ENCODE results near the gene POLDIP3. TPM values are rescaled to one million over a fixed set of nuclear protein-coding genes. Genes with fewer than 3 reads are reported as not detected.
"Not testable (repeated sequence)": the region's sequence is repeated elsewhere in the genome, so short reads cannot be mapped to it uniquely, and the experiment has no call there.

The POLDIP3 gene
- polyA plus RNA-seq, 3 donors: 110 to 117 (median 117) TPM

DNA sequence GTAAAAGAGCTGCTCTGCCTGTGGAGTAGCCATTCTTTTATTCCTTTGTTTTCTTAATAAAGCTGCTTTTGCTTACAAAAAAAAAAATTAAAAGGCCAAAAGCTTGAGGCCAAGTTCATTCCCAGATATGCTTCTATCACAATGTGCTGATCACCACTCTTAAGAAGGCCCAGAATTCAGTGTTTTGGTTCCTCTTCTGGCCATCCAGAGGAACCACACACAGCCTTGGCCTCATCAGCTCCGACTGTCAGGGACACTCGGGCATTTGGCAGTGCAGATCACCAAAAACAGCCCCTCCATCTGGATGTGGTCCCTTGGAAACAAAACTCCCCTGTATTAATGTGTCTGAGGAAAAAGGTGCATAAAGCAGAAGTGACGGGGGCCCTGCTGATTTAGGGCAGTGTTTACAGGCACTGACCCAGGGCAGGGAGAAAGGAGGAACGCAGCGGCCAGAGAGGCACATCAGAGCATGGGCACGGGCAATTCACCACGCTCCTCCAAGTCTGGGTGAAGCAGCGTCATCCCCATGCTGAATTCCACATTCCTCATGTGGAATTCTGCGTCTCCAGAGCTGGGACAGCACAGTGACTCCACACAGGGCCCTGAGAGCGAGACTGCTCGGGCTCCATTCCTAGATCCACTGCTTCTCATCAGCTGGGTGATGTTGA lies 17.7 kb downstream of the POLDIP3 start:
- DNase-seq: no peak

DNA sequence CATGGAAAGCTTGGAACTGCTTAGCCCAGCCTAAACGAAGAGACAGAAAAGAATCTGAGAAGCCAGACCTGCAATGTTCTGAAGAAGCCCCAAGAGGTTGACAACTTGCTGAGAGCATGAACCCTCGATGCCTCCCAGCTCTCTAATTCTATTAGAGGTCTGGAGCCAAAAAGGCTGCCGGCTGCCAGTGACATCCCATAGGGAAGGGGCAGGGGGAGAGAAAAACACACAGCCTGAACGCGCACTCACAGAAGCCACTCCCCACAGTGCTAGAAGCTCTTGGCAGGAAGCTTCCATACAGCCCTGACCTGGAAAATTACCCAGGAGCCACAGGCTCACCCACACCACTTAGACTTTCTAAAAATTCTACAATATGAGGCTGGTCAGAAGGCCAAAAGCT lies 18.3 kb downstream of the POLDIP3 start:
- no peak for DNase-seq

DNA sequence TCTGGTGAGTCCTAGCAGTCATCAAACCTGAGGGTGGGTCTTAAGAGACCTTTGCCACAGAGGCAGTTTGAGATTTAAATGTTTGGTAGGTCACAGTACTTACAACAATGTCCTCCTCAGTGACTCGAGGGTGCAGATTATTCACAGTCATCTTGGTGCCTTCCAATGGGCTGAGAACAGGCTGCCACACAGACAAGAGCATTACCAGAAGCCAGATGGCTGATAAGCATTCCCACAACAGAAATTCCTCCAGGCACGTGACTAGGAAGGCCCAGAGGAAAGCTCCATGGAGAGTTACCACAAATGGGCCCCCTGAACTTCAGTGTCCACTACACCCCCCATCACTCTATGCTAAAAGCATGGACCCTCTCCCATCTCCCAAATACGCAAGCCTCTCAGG lies 19.2 kb downstream of the POLDIP3 start:
- no peak for DNase-seq

- DNase-seq: no peak
These were observed 22.7 kb downstream of the POLDIP3 start for GRCh38 chr22:42591987-42592386.

DNA sequence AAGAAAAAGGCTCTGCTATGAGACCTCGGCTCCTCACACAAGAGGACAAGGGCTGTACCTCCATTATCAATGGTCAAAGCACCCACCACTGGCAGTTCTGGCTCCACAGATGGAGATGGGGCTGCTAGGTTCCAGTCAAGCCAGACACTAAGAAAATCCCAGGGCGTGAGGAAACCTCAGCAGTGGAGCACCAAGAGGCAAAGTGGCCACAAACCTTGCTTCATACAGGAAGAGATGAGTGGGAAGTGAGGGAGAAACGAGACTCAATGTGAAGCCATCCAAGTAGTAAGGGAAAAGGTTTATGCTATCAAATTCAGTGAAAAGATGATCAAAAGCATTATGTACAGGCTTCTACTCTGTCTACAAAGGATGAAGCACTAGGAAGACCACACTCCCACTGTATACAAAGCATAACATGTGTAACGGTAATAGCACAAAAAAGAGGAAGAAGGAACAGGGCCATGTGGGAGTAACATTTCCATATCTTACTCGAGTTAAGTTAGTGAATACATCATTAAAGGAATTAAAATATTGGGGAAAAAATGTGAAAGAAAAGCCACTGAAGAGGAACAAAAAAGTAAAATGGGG lies 27.0 kb downstream of the POLDIP3 start:
- DNase-seq: no peak

DNA sequence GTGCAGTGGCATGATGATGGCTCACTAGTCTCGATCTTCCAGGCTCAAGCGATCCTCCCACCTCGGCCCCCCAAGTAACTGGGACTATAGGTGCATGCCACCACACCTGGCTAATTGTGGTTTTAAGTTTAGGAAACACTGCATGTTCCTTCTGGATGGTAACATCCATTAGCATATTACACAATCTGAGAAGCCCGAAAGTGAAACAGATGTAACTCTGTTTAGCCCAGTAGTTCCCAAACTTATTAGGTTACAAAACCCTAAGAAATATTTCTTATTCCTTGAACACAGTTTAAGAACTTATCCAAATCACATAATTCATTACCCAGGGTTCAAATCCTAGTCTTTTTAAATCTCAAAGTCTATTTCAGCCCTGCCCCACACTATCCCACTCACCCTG lies 28.3 kb downstream of the POLDIP3 start:
- DNase-seq: no peak

DNA sequence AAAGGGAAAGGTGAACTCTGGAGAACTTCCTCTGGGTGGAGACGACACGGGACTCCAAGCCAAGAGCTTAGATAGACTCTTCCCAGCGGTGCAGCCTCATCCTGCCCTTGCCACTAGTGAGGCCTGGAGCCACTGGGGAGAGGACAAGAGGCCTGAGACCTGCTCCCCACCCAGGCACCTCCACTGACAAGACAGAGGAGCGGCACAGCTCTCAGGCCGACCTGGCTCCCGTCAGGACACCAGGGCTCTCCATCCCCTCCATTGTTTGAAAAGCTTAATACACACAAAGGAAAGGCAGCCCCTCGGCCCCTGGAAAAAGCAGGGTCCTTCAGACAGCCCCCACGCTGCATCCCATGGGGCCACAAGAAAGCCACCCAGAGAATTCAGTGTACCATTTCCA lies 29.6 kb downstream of the POLDIP3 start:
- DNase-seq: no peak

- DNase-seq: no peak
These were observed 30.2 kb downstream of the POLDIP3 start for GRCh38 chr22:42584364-42584940.

GRCh38 chr22:42582987-42583386 lies 31.7 kb downstream of the POLDIP3 start:
- no peak for DNase-seq

GRCh38 chr22:42581762-42582716 lies 32.6 kb downstream of the POLDIP3 start:
- DNase-seq: peak; percentile 81

DNA sequence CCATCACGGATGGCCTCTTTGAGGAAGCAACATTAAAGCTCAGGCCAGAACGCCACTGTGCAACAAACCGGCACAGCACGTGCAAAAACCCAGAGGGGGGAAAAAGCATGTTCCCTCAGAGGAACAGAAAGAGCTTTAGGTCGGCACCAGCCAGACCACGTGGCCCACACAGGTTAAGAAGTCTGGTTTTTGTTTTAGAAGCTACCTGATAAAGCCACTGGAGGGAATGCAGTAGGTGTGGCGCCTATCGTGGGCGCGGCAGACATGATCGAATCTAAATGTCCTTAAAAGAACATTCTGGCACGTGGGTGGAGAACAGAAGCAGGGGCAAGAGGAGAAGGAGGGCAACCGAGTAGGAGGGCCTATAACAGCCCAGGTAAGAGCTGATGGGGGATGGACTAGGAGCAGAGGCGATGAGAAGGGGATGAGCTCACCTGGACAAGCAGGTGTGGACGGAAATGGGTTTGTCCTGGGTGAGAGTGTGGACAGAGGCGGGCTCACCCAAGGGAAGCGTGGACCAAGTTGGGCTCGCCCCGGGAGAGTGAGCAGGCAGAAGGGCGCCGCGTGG lies 33.4 kb downstream of the POLDIP3 start:
- DNase-seq: not testable (repeated sequence)

GRCh38 chr22:42580040-42580439 lies 34.6 kb downstream of the POLDIP3 start:
- not testable (repeated sequence) for DNase-seq

DNA sequence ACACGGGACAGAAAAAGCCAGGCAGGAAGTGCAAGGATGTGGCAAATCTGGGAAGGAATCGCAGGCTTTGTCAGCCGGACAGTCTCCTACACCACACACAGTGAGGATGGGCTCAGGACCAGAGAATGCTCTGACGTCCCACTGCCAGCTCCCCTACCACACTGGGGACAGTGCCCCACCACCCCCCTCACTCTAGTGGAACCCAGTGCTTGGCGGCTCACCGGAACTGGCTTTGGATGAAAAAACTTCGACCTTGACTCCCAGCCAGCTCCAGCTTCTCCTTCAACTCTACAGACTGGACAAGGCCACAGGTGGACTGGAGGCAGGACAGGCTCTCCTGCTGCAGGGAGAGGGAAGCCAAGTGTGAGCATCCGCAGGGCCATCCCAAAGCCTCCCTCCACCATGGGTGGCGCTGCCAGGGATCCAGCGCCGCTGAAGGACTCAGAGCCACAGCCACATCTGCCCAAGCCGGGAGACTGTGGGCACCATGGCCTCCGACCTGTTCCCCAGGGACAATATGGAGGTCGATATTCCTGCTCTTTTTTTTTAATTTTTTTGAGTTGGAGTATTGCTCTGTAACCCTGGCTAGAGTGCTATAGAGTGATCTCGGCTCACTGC lies 37.0 kb downstream of the POLDIP3 start:
- DNase-seq: no peak

DNA sequence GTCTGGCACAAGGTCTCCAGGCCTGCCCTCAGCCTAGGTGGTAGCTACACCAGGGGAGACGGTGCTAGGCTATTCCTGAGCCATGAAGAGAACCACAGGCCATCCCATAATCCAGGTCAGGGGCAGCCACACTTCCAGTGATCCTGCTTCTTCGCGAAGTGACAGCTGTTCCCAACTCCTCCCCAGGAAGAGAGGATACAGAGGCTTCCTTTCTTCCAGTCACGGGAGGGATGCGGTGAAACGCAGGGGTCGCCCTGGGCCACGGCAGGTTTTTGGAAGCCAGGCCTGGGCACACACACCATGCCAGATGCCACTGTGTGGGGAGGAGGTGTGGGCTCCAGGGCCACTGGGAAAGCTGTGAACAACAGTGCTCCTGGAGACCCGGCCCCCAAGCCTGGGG lies 37.5 kb downstream of the POLDIP3 start:
- not testable (repeated sequence) for DNase-seq

GRCh38 chr22:42575996-42576574 lies 38.6 kb downstream of the POLDIP3 start:
- not testable (repeated sequence) for DNase-seq

DNA sequence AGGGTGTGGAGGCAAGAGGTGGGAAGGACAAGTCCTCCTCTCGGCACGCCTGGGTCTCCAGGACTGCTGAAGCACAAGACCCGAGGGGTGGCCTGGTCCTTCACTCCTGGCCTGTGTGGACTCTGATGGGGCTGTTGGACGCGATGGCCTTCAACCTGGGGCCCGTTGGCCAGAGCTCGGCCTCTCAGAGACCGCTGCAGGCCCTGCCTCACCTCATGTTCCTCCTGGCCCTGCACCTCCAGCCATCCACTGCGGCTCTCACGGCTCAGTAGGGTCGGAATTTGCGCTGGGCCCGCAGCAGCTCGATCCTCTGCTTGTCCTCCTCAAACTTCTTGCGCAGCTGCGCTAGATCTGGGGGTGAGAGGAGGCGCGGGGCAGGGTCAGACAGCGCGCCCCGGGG lies 40.2 kb downstream of the POLDIP3 start:
- DNase-seq: not testable (repeated sequence)

- DNase-seq: not testable (repeated sequence)
These were observed 40.6 kb downstream of the POLDIP3 start for GRCh38 chr22:42574046-42574445.

DNA sequence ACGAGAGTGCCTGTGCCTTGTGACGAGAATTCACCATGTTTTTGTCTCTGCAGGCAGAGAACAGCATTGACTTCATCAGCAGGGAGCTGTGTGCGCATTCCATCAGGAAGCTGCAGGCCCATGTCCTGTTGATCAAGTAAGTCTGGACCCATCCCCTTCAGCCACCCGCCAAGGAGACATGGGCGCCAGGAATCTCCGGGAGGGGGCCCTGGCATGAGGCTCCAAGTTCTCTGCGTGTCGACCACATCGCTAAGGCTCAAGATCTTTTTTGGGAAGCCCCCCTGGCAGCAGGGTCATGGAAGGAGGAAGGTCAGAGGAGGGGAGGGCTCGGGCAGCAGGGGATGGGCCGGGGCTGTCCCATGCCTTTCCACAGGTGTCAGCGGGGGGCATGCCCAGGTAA lies 43.6 kb downstream of the POLDIP3 start:
- not testable (repeated sequence) for DNase-seq

GRCh38 chr22:42570580-42570979 lies 44.1 kb downstream of the POLDIP3 start:
- not testable (repeated sequence) for DNase-seq

GRCh38 chr22:42567950-42568349 lies 46.7 kb downstream of the POLDIP3 start:
- not testable (repeated sequence) for DNase-seq

- no peak for DNase-seq
These were observed 48.7 kb downstream of the POLDIP3 start for GRCh38 chr22:42565956-42566355.

Measured in renal pelvis (tissue), 4 donors.